HG03439 (cell line): ENCODE measurements around the gene LUM.

Experiments used
- ATAC-seq: cut with Tn5 transposase; IDR thresholded peaks from one replicate; pipeline ENCODE4 v1.9.1; 2021; ENCODE audit warnings: mild to moderate bottlenecking, moderate library complexity; ENCODE audit not compliant: unreplicated experiment

The LUM gene

DNA sequence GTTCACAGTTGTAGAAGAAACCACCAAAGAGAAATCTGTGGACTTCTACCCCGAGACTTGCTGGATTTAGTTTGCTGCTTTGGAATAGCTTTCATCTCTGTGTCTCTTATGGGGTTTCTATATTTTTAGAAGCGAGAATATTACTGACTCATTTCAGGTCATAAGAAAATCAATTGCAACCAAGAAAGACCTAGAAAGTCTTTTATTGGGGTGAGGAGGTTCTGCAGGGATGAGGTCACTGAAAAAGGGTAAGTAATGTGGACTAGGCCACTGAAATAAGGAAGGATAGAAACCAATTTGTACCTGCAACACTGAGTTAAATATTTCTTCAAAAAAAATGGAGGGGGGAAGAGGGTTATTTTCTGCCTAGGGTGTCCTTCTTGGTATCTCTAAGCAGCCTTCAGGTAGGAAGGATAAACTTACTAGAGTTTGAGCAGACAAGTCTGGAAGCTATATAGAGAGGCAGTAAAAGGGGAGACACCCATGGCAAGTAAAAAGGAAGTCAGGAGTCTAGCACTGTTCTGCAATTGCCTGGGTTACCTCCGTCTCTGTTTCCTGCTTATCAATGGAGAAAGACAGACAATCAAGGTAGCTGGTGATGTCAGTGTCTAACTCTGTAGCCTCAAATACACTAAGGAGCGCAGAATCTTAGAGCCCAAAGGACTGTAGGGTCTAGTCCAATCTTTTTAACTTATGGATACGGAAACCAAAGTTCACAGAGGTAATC, 33.9 kb downstream of the LUM start:
- no peak for ATAC-seq

DNA sequence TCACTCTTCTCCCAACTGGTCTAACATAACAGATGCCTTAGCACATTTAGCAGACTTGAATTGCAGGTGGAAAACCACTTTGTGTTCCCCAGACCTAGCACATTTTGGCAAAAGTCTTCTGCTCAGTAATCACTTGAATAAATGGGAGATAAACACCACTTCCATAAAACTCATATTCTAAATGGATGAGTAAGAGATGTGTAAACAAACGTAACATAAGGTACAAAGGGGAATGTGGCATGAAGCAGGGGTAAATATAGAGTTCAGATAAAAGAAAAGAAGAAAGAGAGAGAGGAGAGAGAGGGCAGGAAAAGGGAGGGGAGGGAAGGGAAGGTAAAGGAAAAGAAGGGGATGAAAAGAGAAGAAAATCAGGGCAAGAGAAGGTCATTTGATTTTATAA, 36.4 kb downstream of the LUM start:
- ATAC-seq: no peak

DNA sequence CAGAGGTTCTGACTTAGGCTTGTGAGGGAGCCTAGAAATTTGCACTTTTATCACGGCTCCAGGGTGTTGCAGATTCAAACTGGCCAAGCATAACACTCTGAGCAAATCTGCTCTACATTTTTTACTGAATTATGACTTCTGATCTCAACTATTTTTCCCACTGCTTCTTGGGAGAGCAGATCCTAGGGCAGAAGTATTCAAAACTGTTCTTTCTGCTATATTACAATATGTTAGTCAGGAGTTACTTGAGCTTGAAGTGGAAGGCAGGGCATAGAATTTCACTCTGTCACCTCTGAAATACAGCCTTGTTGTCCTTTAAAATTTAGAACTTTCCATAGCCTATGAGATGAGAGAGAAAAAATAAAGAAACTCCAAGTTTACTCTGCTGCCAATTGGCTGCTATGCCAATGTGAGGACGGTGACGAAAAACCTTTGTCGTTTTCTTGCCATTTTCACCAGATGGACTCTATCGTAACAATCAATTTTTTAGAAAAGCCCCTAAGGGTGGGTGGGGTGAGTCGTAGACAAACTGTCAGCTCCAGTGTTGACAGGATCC, 37.1 kb downstream of the LUM start:
- no peak for ATAC-seq

DNA sequence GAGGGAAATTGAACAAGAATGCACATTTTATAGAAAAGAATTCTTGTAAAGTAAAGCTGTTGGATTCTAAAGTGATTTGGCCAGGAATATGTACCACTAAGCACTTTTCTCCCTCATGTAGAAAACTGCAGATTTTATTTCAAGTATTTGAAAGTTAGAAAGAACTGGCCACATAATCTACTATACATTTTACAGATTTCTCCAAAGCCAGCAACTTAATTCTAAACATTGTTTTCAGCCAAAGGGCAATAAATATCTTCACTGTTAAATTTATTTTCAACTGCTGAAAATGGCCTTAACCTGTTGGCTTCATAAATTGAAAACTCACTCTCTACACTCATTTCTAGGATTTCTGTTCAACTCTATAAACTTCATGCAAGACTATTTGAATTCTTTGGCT, 37.9 kb downstream of the LUM start:
- no peak for ATAC-seq

DNA sequence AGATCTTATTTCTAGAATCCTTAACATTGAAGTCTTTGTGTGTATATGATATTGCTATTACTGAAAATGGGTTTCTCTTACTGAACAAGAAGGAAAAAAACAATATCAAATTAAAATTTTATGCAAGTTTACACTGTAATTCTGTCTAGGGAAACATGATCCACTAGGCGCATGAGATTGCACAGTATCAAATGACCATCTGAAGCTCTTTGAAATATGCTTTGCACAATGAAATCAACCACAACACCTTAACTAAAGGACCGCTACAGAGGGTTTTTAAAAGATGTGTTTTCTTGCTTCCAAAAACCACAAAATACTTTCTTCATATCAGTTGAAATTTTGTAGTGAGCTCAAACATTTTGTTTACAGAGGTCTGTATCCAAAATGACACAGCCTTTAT, 38.4 kb downstream of the LUM start:
- ATAC-seq: no peak

DNA sequence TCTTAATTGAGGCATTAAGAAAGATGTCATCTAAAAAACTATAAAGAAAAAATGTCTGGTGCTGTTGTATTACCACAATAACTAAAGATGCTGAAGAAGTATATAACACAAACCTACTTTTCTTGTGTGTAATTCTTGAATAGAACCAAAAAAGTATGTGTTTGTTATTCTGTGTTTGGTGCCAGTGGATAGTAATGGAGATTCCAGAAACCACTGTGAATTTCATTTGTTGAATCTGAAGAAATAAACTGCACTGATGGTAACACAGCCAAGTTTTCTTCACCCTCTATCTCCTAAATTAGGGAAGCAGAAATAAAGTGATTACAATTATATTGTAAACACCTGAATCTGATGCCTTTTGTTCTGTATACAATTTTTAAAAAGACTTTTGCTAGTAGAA, 40.4 kb downstream of the LUM start:
- ATAC-seq: no peak

DNA sequence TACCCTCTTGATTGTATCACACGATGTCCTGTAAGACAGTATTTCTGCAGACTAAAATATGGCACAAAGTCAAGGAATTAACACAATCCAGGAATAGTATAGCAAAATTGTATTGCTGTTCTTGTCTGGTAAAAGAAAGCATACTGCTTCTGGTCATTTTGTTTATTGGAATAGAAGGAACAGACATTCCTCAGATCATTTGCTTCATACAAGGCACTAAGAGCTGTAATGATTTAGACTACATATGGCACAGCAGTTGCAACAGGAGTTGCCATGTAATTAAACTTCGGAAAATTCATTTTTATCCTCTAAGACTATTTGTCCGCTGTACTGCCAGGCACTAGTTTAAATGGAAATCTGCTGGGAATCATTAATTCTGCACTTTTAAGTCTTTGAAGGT, 45.9 kb downstream of the LUM start:
- ATAC-seq: no peak

DNA sequence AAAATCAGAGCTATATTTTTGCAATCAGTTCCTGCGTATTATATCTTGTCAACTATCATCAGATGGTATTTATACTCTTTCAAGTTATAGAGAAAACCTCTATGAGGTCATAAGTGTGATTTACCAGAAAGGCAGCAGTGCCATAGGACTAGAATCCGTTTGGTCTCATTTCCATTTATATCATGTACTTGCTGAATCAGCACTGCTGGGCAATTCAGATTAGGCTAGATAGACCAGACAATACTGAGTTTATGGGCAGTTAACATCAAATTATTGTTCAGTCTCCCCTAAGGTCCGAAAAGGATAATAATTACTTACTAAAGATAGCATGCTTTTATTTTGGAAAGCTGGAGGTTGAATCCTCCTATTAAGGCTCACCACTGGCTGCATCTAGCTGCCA, 46.7 kb downstream of the LUM start:
- no peak for ATAC-seq

DNA sequence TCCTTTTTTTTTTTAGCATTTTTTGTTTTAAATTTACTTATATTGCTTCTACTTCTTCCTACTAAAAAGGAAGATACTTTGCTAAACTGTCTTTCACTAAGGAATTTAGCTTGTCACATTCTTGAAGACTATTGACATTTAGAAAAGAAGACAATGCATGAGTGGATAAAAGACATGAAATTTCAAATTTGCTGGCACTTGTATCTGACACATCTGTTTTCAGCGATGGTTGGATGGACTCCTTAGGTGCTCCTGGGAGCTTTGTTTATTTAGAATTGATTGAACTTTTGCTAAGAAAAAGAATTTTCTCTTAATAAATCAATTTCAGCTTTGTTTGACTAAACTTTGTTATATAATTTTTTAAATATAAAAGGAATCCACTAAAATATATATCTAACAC, 50.2 kb downstream of the LUM start:
- ATAC-seq: no peak

DNA sequence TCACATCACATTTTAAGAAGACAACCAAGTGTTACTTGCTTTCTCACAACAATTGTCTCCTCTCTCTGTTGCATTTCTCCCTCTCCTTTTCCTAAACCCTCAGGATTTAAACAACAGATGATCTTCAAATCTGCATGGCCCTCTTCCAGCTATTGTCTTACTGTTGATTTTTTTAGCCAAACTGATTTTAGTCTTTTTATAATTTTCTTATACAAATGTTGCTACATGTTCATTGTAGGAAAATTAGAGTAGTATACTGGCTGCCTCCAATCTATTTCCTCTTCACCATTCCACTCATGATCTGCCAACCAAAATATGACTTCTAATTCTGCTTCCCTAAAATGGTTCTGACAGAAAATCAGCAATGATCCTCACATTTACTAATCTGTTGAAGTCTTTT, 52.1 kb downstream of the LUM start:
- no peak for ATAC-seq

DNA sequence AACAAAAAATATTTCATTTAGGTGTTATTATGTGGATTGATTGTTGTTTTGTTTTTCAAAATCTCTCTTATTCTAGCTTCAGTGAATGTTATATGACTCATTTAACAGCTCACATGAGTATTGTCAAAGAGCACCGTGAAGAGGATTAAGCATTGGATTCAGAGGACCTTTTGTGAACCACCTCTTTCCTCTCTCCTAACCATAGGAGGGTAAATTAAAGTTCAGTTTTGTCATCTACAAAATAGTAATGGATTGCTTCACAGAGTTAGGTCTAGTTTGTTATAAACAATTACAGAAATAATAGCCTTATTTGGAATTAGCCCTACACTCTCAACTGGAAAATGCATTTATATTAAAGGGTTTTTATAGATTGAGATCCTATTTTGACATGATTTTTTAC, 52.5 kb downstream of the LUM start:
- ATAC-seq: no peak

DNA sequence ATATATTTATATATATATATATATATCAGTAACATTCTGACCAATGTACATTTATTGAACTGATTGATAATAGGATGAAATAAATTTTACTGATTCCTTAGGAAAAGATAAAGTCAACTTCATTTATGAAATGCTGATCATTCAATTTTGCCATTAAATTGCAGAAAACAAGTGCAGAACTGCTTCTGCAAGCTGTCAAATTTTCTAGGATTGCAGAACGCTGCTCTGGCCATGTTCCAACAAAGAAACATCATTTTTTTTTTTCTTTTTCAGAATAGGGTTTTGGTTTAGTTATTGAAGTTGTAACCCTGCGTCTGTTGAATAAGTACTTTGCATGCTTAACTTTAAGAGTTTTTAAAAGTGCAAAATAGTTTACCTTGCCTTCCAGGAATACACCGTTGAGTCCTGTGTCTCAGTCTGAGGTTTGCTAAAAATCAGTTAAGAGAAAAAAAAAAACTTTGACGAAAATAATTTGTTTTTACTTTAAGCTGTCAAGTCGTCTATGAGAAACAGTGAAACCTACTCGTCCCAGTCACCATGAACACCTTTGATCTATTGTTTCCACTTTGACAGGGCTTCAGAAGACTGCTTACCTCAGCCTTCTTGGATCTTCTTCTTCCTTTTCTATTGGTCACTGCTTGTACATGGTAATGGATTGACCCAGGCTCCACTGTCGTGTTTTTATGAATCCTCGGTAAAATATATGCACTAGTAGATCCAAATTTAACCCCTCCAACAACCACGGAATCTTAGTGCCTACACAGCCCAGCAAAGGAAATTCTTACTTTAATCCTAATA, 53.7 kb downstream of the LUM start, which contains the start of gene KERA:
TSS of gene KERA (minus strand) at position 657 of the 798 bp plus-strand sequence. CDS start 1,743 bp downstream, outside the sequence.
- ATAC-seq: no peak

DNA sequence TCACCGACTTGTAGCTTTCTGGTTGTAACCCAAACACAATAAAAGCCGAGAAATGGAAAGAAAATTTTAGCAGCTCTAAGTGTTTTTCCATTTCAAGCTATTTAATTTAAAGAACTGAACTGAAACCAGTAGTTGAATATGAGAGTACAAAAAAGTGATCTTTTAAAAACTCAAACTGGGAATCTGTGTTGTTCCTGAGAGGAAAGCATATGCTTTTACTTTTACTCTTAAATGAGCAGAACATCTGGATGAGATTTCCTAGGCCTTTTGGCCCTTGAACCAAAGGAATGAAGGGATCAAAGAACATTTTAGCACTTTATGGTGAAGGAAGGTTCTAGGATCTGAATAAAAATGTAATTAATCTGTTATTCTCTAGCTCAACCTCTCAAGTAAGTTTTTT, 54.8 kb downstream of the LUM start:
- no peak for ATAC-seq

DNA sequence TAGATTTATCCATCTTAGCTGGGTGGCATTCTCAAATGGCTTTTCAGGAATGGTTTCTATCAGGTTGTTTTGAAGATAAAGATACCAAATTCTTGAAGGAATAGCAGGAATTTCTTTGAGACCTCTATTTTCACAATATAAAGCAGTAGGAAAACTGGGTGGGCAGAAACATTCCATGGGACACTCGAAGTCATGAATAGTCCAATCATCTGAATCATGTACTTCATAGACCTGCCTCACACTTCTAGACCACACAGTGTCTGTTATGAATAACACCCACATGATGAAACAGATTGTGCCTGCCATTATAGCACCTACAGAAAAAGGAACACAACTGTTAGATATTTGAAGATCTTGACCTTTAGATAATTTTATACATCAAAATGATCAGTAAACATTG, 55.3 kb downstream of the LUM start:
- no peak for ATAC-seq

DNA sequence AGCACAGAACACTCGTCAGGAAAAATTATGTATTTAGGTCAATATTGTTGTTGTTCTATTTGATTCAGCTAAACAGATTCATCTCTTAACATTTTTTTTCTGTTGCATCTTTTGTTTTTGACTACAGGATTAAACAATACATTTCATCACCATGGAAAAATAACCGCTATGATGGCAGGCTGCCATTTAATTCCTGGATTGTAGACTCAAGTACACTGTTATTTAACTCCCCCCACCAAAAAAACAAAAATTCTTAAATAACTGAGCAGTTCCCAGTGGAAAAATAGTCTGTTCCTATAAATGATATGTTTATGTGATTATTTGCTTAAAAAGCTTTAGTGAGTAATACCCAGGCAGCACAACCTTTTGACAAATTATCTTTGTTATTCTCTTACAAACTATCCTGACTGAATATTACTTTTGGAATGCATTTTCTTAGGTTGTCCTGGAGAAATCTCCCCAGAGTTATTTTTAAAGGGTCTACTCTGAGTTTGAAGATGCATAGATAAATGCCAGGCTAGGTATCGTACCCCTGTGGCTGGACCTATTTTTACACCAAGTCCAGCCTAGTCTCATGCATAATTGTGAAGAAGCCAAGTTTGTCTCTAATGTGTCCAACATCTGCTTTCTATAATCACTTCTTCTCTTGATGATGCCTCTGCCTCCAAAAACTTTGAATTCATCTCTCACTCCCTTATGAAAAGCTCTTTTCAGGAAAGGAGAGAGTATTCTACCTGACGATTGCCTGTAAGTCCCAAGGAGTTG, 57.2 kb downstream of the LUM start:
- ATAC-seq: no peak
